ENCODE measurements around the gene OR1B1.
"Not testable (repeated sequence)": the region's sequence is repeated elsewhere in the genome, so short reads cannot be mapped to it uniquely, and the experiment has no call there.

OR1B1 gene

GRCh38 chr9:122657527-122657926 is at the start of gene OR1B1:
Gene OR1B1, minus strand, starts transcription at chr9:122657627.
- no peak for DNase-seq

DNA sequence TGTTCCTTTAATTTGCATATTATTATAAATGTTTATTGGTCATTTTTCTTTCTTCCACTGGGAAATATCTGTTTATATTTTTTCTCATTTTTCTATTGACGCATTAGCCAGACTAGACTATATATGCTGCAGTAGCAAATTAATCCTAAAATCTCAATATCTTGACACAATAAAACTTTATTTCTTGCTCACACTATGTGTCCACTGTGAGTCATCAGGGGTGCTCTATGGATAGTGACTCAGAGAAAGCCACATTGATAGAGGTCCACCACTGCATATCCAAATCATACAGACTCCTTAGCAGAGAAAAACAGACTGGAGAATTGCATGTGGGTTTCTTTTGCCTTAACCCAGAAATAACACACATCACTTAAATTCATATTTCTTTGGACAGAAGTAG is 38.3 kb upstream of the OR1B1 start:
- DNase-seq = no peak

- no peak for DNase-seq
These were observed 27.4 kb upstream of the OR1B1 start for GRCh38 chr9:122684851-122685250.

DNA sequence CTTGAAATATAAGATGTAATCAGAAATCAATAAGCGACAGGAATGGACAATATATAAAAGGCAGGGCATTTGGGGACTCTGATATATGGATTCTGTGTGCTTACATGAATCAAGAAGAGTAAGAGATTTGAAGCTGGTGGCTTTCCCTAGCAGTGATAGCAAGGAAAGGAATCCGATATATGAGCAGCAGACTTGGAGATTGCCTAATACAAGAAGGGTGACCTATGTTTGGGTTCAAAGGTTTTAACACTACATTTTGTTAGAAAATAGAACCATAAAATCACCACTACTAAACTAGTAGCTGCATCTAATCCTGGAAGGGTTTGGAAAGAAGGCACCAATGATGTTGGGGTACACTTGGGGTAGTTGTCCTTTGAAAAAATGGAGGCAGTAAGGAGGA is 15.1 kb upstream of the OR1B1 start:
- no peak for DNase-seq

DNA sequence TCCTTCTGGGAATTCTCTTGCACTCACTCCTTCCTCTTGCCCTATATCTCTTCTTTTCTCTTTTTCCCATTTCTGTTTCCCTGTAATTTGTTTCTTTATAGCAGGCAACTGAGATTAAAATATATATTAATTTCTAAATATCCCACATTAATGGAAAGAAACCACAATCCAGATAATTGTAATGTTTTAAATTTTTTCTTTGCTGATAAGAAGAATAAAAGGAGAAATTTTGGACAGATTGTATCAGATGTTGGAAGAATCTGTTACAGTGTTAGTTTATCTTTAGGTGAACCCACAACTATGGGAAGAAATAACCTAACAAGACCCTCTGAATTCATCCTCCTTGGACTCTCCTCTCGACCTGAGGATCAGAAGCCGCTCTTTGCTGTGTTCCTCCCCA is 4.0 kb upstream of the OR1B1 start, which contains the start of gene OR1L1:
OR1L1 (plus strand) TSS at position 301 of the 400 bp plus-strand sequence; CDS start at position 301, 0 bp downstream.
- no peak for DNase-seq

DNA sequence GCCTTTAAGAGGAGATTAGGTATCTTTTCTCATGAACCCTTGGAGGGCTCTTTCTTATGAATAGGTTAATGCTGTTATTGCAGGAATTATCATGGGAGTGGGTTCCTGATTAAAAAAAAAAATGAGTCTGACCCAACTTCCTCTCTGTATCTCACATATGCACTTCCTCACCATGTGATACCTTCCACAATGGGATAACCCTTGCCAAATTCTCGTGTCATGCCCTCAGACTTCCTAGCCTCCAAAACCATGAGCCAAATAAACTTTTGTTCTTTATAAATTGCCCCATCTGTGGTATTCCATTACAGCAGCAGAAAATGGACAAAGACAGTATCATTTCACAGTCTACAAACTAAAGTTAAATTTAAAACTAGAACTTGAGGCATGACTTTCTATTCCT is 1.0 kb downstream of the OR1B1 start:
- DNase-seq = no peak

DNA sequence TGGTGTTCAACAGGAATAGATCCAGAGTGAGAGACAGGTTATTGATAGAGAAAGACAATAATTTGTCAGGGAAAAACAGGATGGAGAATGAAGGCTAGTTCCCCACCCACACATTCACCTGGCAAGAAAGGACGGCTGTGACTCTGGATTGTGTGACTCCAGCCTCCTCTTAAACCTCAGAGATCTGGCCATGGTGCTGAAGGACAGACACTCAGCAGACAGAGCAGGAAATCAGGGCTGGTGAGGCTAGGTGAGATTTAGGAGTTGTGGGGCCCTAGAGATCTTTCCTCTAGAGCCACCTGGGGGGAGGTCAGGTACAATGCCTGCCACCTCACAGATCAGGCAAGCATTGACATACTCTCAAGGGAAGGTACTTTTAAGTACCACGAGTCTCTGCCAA is 15.2 kb downstream of the OR1B1 start:
- no peak for DNase-seq

DNA sequence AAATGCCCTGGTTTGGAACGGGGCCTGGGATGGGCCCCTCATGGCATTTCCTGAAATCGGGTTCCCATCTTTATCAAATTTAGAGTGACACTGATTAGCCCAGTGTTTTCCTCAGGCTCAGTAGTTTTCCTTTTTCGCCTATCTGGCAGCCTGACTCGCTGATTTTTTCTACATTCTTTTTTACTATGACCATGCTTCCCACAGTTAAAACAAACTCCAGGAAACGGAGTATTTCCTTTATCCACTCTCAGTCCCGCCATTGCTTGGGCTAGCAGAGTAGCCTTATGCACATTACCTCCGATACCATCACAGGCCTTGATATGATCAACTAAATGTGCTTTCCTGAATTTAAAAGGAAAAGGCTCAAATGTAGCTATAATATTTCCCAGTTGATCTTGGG is 37.4 kb downstream of the OR1B1 start:
- no peak for DNase-seq

DNA sequence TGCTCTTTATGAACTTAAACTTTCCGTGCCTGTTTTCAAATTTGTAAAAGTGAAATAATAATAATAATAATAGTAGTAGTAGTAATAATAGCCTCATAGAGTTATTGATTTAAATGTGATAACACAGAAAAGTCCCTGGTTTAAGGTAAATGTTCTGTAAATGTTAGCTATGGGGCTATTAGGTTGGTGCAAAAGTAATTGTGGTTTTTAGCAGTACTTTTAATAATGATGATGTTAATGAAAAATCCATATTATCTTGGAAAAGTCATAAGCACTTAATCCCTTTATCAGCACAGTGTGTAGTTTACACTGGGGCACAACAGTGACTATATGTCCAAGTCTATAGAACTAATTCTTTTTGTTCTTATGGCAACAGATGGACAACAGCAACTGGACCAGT is 43.1 kb downstream of the OR1B1 start, which contains the start of gene OR1Q1:
OR1Q1 (plus strand) TSS at position 377 of the 400 bp plus-strand sequence; CDS start at position 377, 0 bp downstream.
- DNase-seq = no peak

DNA sequence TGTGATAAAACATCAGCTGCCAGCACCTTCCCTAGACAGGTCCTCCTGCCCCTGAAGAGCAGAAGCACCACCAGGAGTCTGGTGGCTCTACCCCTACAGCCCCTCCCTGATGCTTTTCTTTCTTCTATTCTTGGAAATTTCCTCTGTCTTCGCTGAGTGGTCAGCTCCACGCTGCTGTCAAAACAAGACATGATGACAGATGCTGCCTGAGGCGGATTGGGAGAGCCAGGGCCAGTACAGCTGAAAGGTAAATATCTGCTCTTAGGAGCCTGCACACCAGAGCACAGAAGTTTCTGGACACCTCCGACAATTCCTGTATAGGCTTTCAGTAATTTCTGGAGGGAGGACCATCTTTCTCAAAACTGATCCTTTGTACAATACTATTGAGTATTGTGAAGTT is 47.6 kb downstream of the OR1B1 start:
- DNase-seq = no peak

GRCh38 chr9:122606587-122606986 is 50.8 kb downstream of the OR1B1 start:
- DNase-seq = no peak

DNA sequence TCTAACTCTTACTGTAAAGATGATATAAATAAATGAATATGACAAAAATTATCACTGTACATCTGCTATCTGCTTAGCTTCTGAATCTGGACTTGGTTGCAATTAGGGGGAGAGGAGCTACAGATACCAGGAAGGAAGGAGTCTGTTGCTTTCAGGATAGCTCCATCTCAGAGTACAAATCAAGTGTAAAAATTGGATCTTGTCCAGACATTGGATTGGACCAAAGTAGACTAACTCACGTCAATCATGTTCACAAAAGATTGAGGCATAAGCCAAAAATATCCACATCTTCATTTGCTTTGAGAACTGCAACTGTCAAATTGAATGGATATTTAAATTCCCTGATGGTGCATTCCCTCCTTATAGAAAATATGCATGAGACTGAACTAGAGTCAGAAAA is 51.7 kb downstream of the OR1B1 start:
- DNase-seq = no peak

GRCh38 chr9:122583284-122583683 is 74.1 kb downstream of the OR1B1 start, which contains the start of gene OR1L8:
Gene OR1L8, minus strand, starts transcription at chr9:122583384. Its CDS starts 14,907 bp downstream, at chr9:122568477.
- DNase-seq = not testable (repeated sequence)

DNA sequence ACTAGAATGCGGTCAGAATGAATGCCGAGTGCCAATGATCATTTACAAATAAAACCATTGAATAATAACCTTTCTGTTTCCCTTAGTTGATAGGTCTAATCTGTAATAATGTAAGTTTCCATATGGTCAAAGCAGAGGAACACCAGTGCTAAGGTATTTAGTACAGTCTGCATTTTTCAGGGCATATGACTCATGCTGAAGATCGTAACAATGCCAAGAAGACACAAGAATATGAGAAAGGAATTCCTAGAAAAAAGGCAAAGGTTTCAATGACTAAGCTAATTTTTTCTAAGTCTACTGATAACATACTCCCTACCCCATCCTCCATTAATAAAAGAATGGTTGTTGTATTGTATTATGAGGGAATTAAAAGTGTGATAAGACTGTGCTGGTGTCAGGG is 77.1 kb downstream of the OR1B1 start:
- DNase-seq = no peak

GRCh38 chr9:122579874-122580273 is 77.6 kb downstream of the OR1B1 start:
- no peak for DNase-seq
